ENCODE data around the gene ATP5MK. TPM values are rescaled to one million over a fixed set of nuclear protein-coding genes. Genes with fewer than 3 reads are reported as not detected.

The ATP5MK gene
- total RNA-seq, 1 experiment from 2014 or later: 556 TPM

DNA sequence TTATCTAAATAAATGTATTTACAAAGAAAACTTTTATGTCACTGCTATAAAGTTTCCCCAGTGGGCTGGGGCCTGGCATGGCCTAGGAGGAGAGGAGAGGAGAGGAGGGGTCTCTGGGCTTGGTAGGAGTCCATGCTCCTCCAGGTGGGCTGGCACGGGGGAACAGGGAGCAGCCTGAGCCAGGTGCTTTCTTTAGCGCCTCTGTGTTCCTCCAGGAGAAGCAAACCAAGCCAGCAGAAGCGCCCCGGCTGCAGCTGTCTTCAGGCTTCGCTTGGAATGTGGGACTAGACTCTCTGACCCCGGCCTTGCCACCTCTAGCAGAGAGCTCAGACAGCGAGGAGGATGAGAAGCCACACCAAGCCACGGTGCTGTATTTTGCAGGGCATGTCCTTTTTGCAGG, 45.3 kb upstream of the ATP5MK start:
- H3K9ac ChIP-seq (ENCODE audit: low read length): no peak overlapping the region
- H3K4me1 ChIP-seq (ENCODE audit: control insufficient read depth in 1 of 2, insufficient read depth in 2 of 2, low read length in 2 of 2): no peaks in the 10 kb centered on the region
- ATAC-seq (no peak), DNase-seq (ENCODE audit: low read depth, low spot score) (no peak)
- peaks cover 85 to 89% of the 10 kb centered on the region in 2 experiments for H3K36me3 ChIP-seq (ENCODE audit: control insufficient read depth in 1 of 2, insufficient read depth in 2 of 2, low read length in 2 of 2)
- BruUV-seq (replicated peaks): no TSS peak
- H3K27me3 ChIP-seq (ENCODE audit: insufficient read depth, low read length): no peaks in the 10 kb centered on the region
- no peak overlapping the region for H3K4me3 ChIP-seq (replicated peaks in 1 of 2; ENCODE audit: low read depth in 1 of 2, low read length in 2 of 2)
- H3K9me3 ChIP-seq (ENCODE audit: control insufficient read depth in 1 of 2, insufficient read depth in 1 of 2, low read depth in 1 of 2, low read length in 2 of 2): no peaks in the 10 kb centered on the region
- ChIA-PET CTCF (no interaction called here), POLR2A (no interaction called here), RAD21 (ENCODE audit: low non-redundant PET in 1 of 2, low total read pairs in 2 of 2, uncharacterized antibody in 2 of 2, unreplicated experiment in 2 of 2) (no interaction called here)
- TF ChIP-seq, protein P1, sequence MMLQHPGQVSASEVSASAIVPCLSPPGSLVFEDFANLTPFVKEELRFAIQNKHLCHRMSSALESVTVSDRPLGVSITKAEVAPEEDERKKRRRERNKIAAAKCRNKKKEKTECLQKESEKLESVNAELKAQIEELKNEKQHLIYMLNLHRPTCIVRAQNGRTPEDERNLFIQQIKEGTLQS (IDR thresholded peaks at IDR 0.05): no peak
- TF ChIP-seq ZFX (IDR thresholded peaks at IDR 0.05) (no peak), TCF7L2 (IDR thresholded peaks at IDR 0.05; ENCODE audit: borderline replicate concordance, extremely low read depth, insufficient read depth, insufficient read length) (no peak), SIN3A (IDR thresholded peaks at IDR 0.05; ENCODE audit: low read depth) (no peak), EZH2phosphoT487 (IDR thresholded peaks at IDR 0.05; ENCODE audit: borderline replicate concordance) (no peak), EZH2 (IDR thresholded peaks at IDR 0.05) (no peak), CEBPB (IDR thresholded peaks at IDR 0.05; ENCODE audit: low read depth) (no peak), SRF (IDR thresholded peaks at IDR 0.05; ENCODE audit: low read depth) (no peak), RAD21 (IDR thresholded peaks at IDR 0.05; ENCODE audit: low read depth) (no peak), CBX3 (IDR thresholded peaks at IDR 0.05; ENCODE audit: low read depth) (no peak), POLR2AphosphoS5 (IDR thresholded peaks at IDR 0.05; ENCODE audit: low read depth, low read length) (no peak), YY1 (IDR thresholded peaks at IDR 0.05; ENCODE audit: extremely low read depth, insufficient replicate concordance, low read depth, low read length) (no peak), POLR2A (IDR thresholded peaks at IDR 0.05; ENCODE audit: borderline replicate concordance, extremely low read depth, insufficient read depth, insufficient read length) (no peak)
- TF ChIP-seq, protein P2, sequence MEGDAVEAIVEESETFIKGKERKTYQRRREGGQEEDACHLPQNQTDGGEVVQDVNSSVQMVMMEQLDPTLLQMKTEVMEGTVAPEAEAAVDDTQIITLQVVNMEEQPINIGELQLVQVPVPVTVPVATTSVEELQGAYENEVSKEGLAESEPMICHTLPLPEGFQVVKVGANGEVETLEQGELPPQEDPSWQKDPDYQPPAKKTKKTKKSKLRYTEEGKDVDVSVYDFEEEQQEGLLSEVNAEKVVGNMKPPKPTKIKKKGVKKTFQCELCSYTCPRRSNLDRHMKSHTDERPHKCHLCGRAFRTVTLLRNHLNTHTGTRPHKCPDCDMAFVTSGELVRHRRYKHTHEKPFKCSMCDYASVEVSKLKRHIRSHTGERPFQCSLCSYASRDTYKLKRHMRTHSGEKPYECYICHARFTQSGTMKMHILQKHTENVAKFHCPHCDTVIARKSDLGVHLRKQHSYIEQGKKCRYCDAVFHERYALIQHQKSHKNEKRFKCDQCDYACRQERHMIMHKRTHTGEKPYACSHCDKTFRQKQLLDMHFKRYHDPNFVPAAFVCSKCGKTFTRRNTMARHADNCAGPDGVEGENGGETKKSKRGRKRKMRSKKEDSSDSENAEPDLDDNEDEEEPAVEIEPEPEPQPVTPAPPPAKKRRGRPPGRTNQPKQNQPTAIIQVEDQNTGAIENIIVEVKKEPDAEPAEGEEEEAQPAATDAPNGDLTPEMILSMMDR (IDR thresholded peaks at IDR 0.05 in 2 of 3, conservative IDR thresholded peaks at IDR 0.05 in 1 of 3; ENCODE audit: borderline replicate concordance in 1 of 3, insufficient read depth in 1 of 3, low read depth in 2 of 3, low read length in 2 of 3): no peak
- TF ChIP-seq, protein P3, sequence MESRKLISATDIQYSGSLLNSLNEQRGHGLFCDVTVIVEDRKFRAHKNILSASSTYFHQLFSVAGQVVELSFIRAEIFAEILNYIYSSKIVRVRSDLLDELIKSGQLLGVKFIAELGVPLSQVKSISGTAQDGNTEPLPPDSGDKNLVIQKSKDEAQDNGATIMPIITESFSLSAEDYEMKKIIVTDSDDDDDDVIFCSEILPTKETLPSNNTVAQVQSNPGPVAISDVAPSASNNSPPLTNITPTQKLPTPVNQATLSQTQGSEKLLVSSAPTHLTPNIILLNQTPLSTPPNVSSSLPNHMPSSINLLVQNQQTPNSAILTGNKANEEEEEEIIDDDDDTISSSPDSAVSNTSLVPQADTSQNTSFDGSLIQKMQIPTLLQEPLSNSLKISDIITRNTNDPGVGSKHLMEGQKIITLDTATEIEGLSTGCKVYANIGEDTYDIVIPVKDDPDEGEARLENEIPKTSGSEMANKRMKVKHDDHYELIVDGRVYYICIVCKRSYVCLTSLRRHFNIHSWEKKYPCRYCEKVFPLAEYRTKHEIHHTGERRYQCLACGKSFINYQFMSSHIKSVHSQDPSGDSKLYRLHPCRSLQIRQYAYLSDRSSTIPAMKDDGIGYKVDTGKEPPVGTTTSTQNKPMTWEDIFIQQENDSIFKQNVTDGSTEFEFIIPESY (IDR thresholded peaks at IDR 0.05; ENCODE audit: extremely low read depth, insufficient replicate concordance, low read length): no peak
- TF ChIP-seq, protein P4, sequence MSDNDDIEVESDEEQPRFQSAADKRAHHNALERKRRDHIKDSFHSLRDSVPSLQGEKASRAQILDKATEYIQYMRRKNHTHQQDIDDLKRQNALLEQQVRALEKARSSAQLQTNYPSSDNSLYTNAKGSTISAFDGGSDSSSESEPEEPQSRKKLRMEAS (IDR thresholded peaks at IDR 0.05): no peak
- peaks cover 5% of the 10 kb centered on the region; the same call in 1 of the 2 replicates for H3K79me2 ChIP-seq (ENCODE audit: insufficient read depth, low read length)
- H3K27ac ChIP-seq (ENCODE audit: low read depth, low read length): no peak overlapping the region
- H2AFZ ChIP-seq (ENCODE audit: low read depth, low read length, poor library complexity, severe bottlenecking): no peak overlapping the region
- intact Hi-C loops (cut with micrococcal nuclease): no loop called here
- no peak overlapping the region for H3K4me2 ChIP-seq (ENCODE audit: low read length)
- H3K9me2 ChIP-seq (ENCODE audit: insufficient read depth): no peaks in the 10 kb centered on the region
- no peaks in the 10 kb centered on the region for H4K20me1 ChIP-seq (ENCODE audit: insufficient read depth)

Data from HCT116 (cell line).